Transverse colon (tissue), 4 donors: ENCODE measurements around the gene RSPH9. TPM values are rescaled to one million over a fixed set of nuclear protein-coding genes. Genes with fewer than 3 reads are reported as not detected.
A peak's percentile ranks its signal among the peaks of the same experiment; 100 is the strongest.

ENCODE experiments used
- DNase-seq: peaks from one replicate; pipeline ENCODE4 v3.0.0-alpha.2; 2019
- H3K27ac ChIP-seq, 4 donors: fragments of 200-600 bp; sonication (generic); 2 replicates each; pipeline ENCODE4 v1.5.1; 2016 to 2018; ENCODE audit warnings: inconsistent platforms in 4 of 4
- H3K27me3 ChIP-seq: fragments of 200-600 bp; sonication (generic); 2 replicates; pipeline ENCODE4 v1.5.1; 2017; ENCODE audit warnings: inconsistent platforms
- H3K36me3 ChIP-seq, 4 donors: fragments of 200-600 bp; sonication (generic); 2 replicates each; pipeline ENCODE4 v1.5.1; 2017 to 2019; ENCODE audit warnings: inconsistent platforms in 4 of 4
- H3K4me1 ChIP-seq, 4 donors: fragments of 200-600 bp; sonication (generic); 2 replicates each; pipeline ENCODE4 v1.5.1; 2017 to 2020; ENCODE audit warnings: inconsistent platforms in 4 of 4
- H3K4me3 ChIP-seq, 4 donors: fragments of 200-600 bp; sonication (generic); 1 replicate in 1 of 4; 2 replicates in 3 of 4; pipeline versions ENCODE4 v1.5.1 to v1.6.1; 2017 to 2019; ENCODE audit warnings: inconsistent platforms in 4 of 4
- H3K9me3 ChIP-seq, 2 donors: fragments of 200-600 bp; sonication (generic); 2 replicates each; pipeline ENCODE4 v1.5.1; 2017 to 2019; ENCODE audit warnings: inconsistent platforms in 2 of 2
- CTCF ChIP-seq, 5 experiments: fragments of 200-600 bp in 3 of 5; fragments of 450-650 bp in 2 of 5; sonication (generic) in 3 of 5; IDR thresholded peaks; 1 replicate in 2 of 5; 2 replicates in 3 of 5; pipeline ENCODE4 v1.5.1; 2016 to 2017; ENCODE audit warnings: antibody characterized with exemption in 5 of 5, inconsistent platforms in 3 of 5, mild to moderate bottlenecking in 2 of 5, moderate library complexity in 1 of 5
- EP300 ChIP-seq: sonication (generic); formaldehyde crosslinking; IDR thresholded peaks from one replicate; pipeline ENCODE4 v1.6.1; 2017; ENCODE audit warnings: antibody characterized with exemption, low read depth
- POLR2A ChIP-seq: fragments of 450-650 bp; IDR thresholded peaks from one replicate; pipeline ENCODE4 v1.6.1; 2016; ENCODE audit warnings: antibody characterized with exemption, mild to moderate bottlenecking, moderate library complexity
- POLR2AphosphoS5 ChIP-seq, 3 donors: sonication (generic); formaldehyde crosslinking; IDR thresholded peaks; one replicate each; pipeline ENCODE4 v1.6.1; 2016; ENCODE audit warnings: antibody characterized with exemption in 3 of 3
- WGBS, 2 donors: methylation state at CpG; one replicate each; pipeline ENCODE4 v1.1.5; 2018; ENCODE audit warnings: low coverage in 1 of 2; 5-methylcytosine and 5-hydroxymethylcytosine counted together
- in situ Hi-C, 4 donors: fragments of 200-750 bp; cut with MboI; loops; one replicate each; pipeline versions ENCODE4 v1.15.0 to v1.15.1; 2017; ENCODE audit warnings: low sequenced_read_pairs in 3 of 4, low pct_ligation_motif_present in 1 of 4, low pct_unique_long_range_greater_than_20kb in 1 of 4
- intact Hi-C: fragments of 100-400 bp; cut with DNase I; formaldehyde crosslinking; loops from one replicate; pipeline ENCODE4 v1.15.1; 2023; ENCODE audit warnings: low total_unique reads
- total RNA-seq, 4 donors: library from RNA; depleted of rRNA; stranded (reverse); fragments of >200 nt; gene quantifications; one replicate each; pipeline ENCODE4 v1.1.0, GENCODE V29; 2016

RSPH9 gene
- total RNA-seq, 4 donors from 2014 or later = not detected

GRCh38 chr6:43687437-43688347, 42.9 kb downstream of the RSPH9 start, which contains the start of gene MRPS18A:
Gene MRPS18A, minus strand, starts transcription at chr6:43687791. Its CDS starts 12 bp downstream, at chr6:43687779.
- Histone ChIP-seq H3K4me3 (peak within 1 kb of the TSS; percentile 79 to 97 (median 84)), H3K36me3 (no peaks in the 10 kb centered on the region), H3K9me3 (no peaks in the 10 kb centered on the region), H3K4me1 (peaks cover 8 to 44% (median 39%) of the 10 kb centered on the region in 4 donors), H3K27me3 (no peaks in the 10 kb centered on the region), H3K27ac (peak within 1 kb of the TSS; percentile 80 to 90 (median 84))
- in situ Hi-C loops (no loop called here), intact Hi-C loops (no loop called here)
- DNase-seq = peak; percentile 91
- TF ChIP-seq EP300 = no peak
- peak; percentile 66 for TF ChIP-seq POLR2A
- TF ChIP-seq CTCF (IDR thresholded peaks at IDR 0.05) = no peak
- TF ChIP-seq POLR2AphosphoS5 (IDR thresholded peaks at IDR 0.05) = peak; percentile 81 to 83 (median 82)
- WGBS, 2 donors = 0 to 7% methylated on average over 3 to 43 of the region's 43 CpGs

- no peak for DNase-seq
- WGBS, 2 donors = 57 to 65% methylated on average over 2 of the region's 2 CpGs
- no peak overlapping the region for H3K27ac ChIP-seq
- no peaks in the 10 kb centered on the region for H3K36me3 ChIP-seq
- in situ Hi-C loops (no loop called here), intact Hi-C loops (no loop called here)
- no peaks in the 10 kb centered on the region for H3K27me3 ChIP-seq
- no peaks in the 10 kb centered on the region for H3K9me3 ChIP-seq
- H3K4me3 ChIP-seq = no peak overlapping the region
- no peak for TF ChIP-seq POLR2AphosphoS5 (IDR thresholded peaks at IDR 0.05)
- TF ChIP-seq EP300 = no peak
- TF ChIP-seq CTCF (IDR thresholded peaks at IDR 0.05) = no peak
- no peak for TF ChIP-seq POLR2A
- peaks cover 8 to 27% (median 23%) of the 10 kb centered on the region in 4 donors for H3K4me1 ChIP-seq
Measured at GRCh38 chr6:43689421-43689820, 44.6 kb downstream of the RSPH9 start.

- Histone ChIP-seq H3K27me3 (no peaks in the 10 kb centered on the region), H3K27ac (peak overlapping the region; percentile 52 to 80 (median 77)), H3K9me3 (no peaks in the 10 kb centered on the region), H3K4me3 (no peak overlapping the region), H3K36me3 (no peaks in the 10 kb centered on the region), H3K4me1 (peaks cover 17 to 37% (median 32%) of the 10 kb centered on the region in 4 donors)
- in situ Hi-C loops (no loop called here), intact Hi-C loops (no loop called here)
- TF ChIP-seq POLR2AphosphoS5 (IDR thresholded peaks at IDR 0.05) = peak in 1 of 3 donors; percentile 42
- no peak for TF ChIP-seq CTCF (IDR thresholded peaks at IDR 0.05)
- no peak for TF ChIP-seq EP300
- no peak for TF ChIP-seq POLR2A
- DNase-seq = peak; percentile 90
- WGBS, 2 donors = 35 to 62% methylated on average over 3 to 9 of the region's 9 CpGs
Measured at GRCh38 chr6:43695215-43695966, 50.6 kb downstream of the RSPH9 start.

GRCh38 chr6:43695967-43696291, 51.1 kb downstream of the RSPH9 start:
- intact Hi-C loops (no loop called here), in situ Hi-C loops (no loop called here)
- 35 to 57% methylated on average over 4 of the region's 4 CpGs for WGBS, 2 donors

More at GRCh38 chr6:43695967-43696291, 51.1 kb downstream of the RSPH9 start:
- TF ChIP-seq POLR2A = no peak
- TF ChIP-seq EP300 = no peak
- TF ChIP-seq CTCF (IDR thresholded peaks at IDR 0.05) = no peak
- TF ChIP-seq POLR2AphosphoS5 (IDR thresholded peaks at IDR 0.05) = no peak
- Histone ChIP-seq H3K9me3 (no peaks in the 10 kb centered on the region), H3K36me3 (no peaks in the 10 kb centered on the region), H3K27ac (peak overlapping the region; percentile 52 to 80 (median 77)), H3K4me3 (no peak overlapping the region), H3K27me3 (no peaks in the 10 kb centered on the region), H3K4me1 (peaks cover 17 to 38% (median 33%) of the 10 kb centered on the region in 4 donors)
- no peak for DNase-seq
